Astrocyte of the cerebellum (primary cell): ENCODE data around the gene LTV1.

Experiments used
- DNase-seq: peaks from one replicate; pipeline ENCODE4 v3.0.0-alpha.2; 2011; ENCODE audit warnings: low read depth
- H3K4me3 ChIP-seq: 2 replicates; pipeline ENCODE4 v1.5.1; 2011; ENCODE audit warnings: mild to moderate bottlenecking, low read depth, low read length, moderate library complexity
- in situ Hi-C: cut with HindIII; loops from 2 replicates; pipeline ENCODE4 v1.10.0; 2017; ENCODE audit warnings: low sequenced_read_pairs
- TF ChIP-seq, protein P1 (sequence below): IDR thresholded peaks from 2 replicates; pipeline ENCODE4 v1.5.1; 2012; ENCODE audit warnings: low read length, low read depth, moderate library complexity, mild to moderate bottlenecking; ENCODE audit errors: missing control alignments

LTV1 gene

DNA sequence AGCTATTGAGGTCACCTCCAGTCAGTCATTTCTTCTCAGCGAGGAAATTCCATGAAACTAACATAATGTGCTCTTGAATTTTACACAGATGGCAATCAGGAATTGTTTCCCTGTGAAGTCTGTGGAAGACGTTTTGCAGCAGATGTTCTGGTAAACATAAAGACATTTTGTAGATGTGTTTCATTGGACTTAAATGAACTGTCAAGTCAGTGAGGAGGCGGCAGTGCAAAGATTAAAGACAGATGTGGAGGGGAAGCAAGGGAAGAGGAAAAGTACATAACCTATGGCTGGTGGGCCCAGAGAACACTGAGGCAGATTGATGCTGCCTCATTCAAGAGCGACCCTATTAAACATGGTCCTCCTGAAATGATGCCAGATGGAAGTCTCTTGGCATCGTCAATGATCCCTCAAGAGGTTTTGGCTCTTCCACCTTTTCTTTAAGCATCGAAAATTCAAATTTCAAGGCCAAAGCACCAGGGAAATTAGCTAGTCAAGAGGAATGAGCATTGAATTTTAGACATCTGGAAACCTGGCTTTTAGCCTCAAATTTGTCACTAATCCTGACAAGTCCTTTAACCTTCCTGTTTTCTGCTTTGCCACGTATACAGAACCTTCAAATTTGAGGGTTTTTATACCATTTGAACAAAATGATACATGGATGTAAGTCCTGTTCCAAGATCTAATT, 41.2 kb downstream of the LTV1 start:
- DNase-seq: no peak
- in situ Hi-C loops: no loop called here
- TF ChIP-seq, protein P1, sequence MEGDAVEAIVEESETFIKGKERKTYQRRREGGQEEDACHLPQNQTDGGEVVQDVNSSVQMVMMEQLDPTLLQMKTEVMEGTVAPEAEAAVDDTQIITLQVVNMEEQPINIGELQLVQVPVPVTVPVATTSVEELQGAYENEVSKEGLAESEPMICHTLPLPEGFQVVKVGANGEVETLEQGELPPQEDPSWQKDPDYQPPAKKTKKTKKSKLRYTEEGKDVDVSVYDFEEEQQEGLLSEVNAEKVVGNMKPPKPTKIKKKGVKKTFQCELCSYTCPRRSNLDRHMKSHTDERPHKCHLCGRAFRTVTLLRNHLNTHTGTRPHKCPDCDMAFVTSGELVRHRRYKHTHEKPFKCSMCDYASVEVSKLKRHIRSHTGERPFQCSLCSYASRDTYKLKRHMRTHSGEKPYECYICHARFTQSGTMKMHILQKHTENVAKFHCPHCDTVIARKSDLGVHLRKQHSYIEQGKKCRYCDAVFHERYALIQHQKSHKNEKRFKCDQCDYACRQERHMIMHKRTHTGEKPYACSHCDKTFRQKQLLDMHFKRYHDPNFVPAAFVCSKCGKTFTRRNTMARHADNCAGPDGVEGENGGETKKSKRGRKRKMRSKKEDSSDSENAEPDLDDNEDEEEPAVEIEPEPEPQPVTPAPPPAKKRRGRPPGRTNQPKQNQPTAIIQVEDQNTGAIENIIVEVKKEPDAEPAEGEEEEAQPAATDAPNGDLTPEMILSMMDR: no peak
- no peak overlapping the region for H3K4me3 ChIP-seq

DNA sequence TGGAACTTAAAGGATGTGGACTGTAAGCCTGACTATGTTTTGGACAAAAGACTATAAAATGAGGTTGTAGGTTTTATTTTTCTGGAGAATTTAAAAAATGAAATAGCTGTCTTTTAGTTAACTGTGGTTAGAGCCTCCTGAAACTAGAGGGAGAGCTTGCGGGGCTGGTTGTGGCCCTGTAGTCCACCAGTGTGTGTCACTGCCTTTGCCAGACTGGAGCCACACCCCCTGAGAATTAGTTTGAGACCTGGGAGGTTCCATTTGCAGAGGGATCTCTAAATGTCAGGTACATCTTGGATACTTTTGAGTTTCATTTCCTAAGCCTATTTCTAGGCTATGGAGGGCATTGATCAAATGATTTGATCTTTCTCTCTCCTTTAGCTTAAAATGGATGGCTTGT, 42.0 kb downstream of the LTV1 start:
- no peak overlapping the region for H3K4me3 ChIP-seq
- DNase-seq: no peak
- in situ Hi-C loops: no loop called here
- TF ChIP-seq, protein P1: no peak

DNA sequence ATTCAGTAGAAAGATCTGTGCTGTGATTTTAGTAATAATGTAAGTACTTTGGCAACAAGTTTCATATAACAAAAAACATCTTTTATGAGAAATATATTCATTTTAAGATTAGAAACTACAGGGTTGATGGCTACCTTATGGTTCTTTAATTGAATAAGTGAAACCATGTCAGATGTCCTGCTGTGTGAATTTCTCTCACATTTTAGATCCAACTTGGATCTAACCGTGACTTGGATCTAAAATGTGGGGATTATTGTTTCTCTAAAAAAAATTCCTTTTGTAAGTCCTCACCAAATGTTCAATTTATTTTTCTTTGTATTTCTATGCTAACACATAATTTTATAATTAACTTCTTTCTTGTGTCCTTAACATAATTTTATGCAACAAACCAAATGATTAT, 51.5 kb downstream of the LTV1 start:
- no peak for DNase-seq
- H3K4me3 ChIP-seq: no peak overlapping the region
- TF ChIP-seq, protein P1: no peak
- in situ Hi-C loops: no loop called here

DNA sequence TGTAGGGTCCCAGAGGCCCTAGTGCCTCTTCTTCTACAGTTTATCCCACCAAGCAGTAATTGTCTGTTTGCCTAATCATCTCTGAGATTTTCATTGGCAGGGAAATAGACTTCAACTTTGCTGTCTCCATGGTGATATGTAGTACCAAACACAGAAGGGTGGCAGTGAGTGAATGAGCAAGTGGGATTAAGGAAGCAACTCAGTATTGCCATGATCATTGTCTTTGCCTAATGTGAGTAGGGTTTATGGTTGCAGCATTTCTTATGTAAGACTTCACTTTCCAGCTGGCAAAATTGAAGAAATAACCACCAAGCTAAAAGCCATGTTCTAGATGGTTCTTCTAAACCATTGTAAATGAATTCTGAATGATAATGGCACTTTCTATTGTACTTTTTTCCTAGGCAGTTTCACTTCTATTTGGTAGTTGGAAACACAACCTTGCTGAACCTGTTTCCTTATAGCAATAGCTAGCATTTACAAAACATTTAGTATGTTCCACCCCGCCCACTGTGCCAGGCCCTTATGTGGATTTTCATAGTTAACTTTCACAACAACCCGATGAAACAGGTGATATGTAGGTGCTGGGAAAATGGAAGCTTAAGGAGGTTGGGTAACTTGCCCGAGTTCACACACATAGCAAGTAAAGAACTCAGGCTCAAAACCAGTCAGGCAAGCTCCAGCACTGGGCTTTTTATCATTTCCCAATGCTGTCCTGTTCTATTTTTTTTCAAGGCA, 53.2 kb downstream of the LTV1 start:
- H3K4me3 ChIP-seq: no peak overlapping the region
- TF ChIP-seq, protein P1: no peak
- DNase-seq: no peak
- in situ Hi-C loops: no loop called here

DNA sequence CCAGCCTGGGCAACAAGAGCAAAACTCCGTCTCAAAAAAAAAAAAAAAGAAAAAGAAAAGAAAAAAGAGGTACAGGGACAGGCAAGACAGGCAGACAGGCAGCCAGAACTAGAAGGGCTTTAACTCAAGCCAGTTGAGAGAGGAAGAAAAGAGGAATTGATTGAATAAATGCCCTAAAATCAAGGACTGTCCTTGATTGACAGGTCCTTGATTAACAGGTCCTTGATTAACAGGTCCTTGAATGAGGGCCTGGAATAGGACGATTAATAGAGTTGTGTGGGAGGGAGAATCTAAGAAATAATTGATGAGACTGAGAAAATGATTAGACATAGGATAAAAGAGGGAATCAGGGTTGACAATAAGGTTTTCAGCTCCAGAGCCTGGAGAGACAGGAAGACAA, 57.2 kb downstream of the LTV1 start:
- H3K4me3 ChIP-seq: no peak overlapping the region
- no peak for DNase-seq
- TF ChIP-seq, protein P1: no peak
- in situ Hi-C loops: no loop called here

DNA sequence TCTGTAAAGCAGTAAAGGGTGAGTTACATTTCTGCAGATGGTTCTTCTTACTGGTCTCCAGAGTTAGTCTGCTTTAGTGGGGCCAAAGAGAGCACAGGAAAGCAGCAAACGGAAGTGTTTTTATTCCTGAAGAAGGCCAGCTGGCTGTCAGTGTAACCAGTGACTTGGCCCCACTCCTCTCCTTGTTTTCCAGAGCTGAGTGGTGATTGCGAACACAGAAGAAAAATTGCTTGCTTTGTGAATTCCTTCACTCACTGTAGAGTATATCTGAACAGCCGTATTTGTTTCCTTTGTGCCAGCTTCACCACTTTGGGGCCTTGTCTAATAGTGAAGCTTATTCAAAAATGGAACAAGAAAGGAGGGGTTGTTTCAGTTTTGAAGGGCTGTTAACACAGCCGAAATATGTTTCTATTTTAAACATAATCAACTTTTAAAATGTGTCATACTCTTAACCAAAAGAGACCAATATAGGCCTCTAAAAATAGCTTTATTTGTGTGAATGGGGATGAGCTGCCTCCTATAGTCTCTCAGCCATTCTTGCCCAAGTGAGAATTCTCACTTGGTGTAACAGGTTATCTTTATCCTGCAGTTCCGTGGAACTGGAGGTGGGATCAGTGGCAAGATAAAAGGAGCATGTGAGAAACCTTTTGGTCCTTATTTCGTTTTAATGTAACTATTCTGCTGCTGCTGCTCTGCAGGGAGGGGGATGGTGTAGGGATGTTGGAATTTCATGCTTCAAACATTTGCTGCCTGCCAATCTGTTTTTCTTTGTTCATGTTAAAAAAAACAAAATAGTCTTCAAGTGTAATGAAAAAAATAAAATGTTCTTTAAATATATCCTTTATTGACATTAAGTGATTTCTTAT, 59.0 kb downstream of the LTV1 start:
- no peak for DNase-seq
- in situ Hi-C loops: no loop called here
- no peak overlapping the region for H3K4me3 ChIP-seq
- TF ChIP-seq, protein P1: no peak
